Measurements from ENCODE around the gene GPR75. TPM values are rescaled to one million over a fixed set of nuclear protein-coding genes. Genes with fewer than 3 reads are reported as not detected.

GPR75 gene
- total RNA-seq, 4 donors from 2014 or later, result 0.29 to 6.3 (median 2.1) TPM; not detected in 1

DNA sequence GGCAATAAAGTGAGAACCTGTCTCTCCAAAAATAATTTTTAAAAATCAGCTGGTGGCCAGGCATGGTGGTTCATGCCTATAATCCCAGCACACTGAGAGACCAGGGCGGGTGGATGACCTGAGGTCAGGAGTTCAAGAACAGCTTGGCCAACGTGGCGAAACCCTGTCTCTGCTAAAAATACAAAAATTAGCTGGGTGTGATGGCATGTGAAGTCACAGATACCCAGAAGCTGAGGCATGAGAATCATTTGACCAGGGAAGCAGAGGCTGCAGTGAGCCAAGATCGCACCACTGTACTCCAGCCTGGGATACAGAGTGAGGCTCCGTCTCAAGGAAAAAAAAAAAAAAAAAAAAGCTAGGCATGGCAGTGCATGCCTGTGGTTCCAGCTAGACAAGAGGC, 7.4 kb upstream of the GPR75 start:
- TF ChIP-seq POLR2A (IDR thresholded peaks at IDR 0.05), result no peak
- TF ChIP-seq, protein P1, sequence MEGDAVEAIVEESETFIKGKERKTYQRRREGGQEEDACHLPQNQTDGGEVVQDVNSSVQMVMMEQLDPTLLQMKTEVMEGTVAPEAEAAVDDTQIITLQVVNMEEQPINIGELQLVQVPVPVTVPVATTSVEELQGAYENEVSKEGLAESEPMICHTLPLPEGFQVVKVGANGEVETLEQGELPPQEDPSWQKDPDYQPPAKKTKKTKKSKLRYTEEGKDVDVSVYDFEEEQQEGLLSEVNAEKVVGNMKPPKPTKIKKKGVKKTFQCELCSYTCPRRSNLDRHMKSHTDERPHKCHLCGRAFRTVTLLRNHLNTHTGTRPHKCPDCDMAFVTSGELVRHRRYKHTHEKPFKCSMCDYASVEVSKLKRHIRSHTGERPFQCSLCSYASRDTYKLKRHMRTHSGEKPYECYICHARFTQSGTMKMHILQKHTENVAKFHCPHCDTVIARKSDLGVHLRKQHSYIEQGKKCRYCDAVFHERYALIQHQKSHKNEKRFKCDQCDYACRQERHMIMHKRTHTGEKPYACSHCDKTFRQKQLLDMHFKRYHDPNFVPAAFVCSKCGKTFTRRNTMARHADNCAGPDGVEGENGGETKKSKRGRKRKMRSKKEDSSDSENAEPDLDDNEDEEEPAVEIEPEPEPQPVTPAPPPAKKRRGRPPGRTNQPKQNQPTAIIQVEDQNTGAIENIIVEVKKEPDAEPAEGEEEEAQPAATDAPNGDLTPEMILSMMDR (IDR thresholded peaks at IDR 0.05), result no peak
- Histone ChIP-seq H3K9me3 (no peaks in the 10 kb centered on the region), H3K27ac (no peak overlapping the region), H3K4me1 (no peaks in the 10 kb centered on the region), H3K27me3 (no peaks in the 10 kb centered on the region), H3K36me3 (no peaks in the 10 kb centered on the region), H3K4me3 (no peak overlapping the region)
- DNase-seq, result no peak
- intact Hi-C loops (cut with DNase I; ENCODE audit: low total_unique reads), result no loop called here

GRCh38 chr2:53865962-53866361, 6.2 kb upstream of the GPR75 start:
- H3K27ac ChIP-seq, result no peak overlapping the region
- no peak for DNase-seq
- no peaks in the 10 kb centered on the region for H3K36me3 ChIP-seq
- intact Hi-C loops (cut with DNase I; ENCODE audit: low total_unique reads), result no loop called here
- no peaks in the 10 kb centered on the region for H3K4me1 ChIP-seq
- TF ChIP-seq POLR2A (IDR thresholded peaks at IDR 0.05), result no peak
- no peak overlapping the region for H3K4me3 ChIP-seq
- H3K27me3 ChIP-seq, result no peaks in the 10 kb centered on the region
- no peaks in the 10 kb centered on the region for H3K9me3 ChIP-seq

- no peaks in the 10 kb centered on the region for H3K27me3 ChIP-seq
- H3K36me3 ChIP-seq, result no peaks in the 10 kb centered on the region
- no peak overlapping the region for H3K27ac ChIP-seq
- intact Hi-C loops (cut with DNase I; ENCODE audit: low total_unique reads), result no loop called here
- H3K9me3 ChIP-seq, result no peaks in the 10 kb centered on the region
- TF ChIP-seq, protein P1 (IDR thresholded peaks at IDR 0.05), result no peak
- no peak for TF ChIP-seq POLR2A (IDR thresholded peaks at IDR 0.05)
- no peak overlapping the region for H3K4me3 ChIP-seq
- DNase-seq, result no peak
- H3K4me1 ChIP-seq, result no peaks in the 10 kb centered on the region
These were observed 5.5 kb upstream of the GPR75 start for GRCh38 chr2:53865264-53865663.

- Histone ChIP-seq H3K4me1 (no peaks in the 10 kb centered on the region), H3K27me3 (no peaks in the 10 kb centered on the region), H3K27ac (no peak overlapping the region), H3K4me3 (no peak overlapping the region), H3K9me3 (no peaks in the 10 kb centered on the region), H3K36me3 (no peaks in the 10 kb centered on the region)
- DNase-seq, result no peak
- TF ChIP-seq, protein P1 (IDR thresholded peaks at IDR 0.05), result no peak
- no peak for TF ChIP-seq POLR2A (IDR thresholded peaks at IDR 0.05)
- intact Hi-C loops (cut with DNase I; ENCODE audit: low total_unique reads), result no loop called here
These were observed 3.9 kb upstream of the GPR75 start for GRCh38 chr2:53863538-53864227.

DNA sequence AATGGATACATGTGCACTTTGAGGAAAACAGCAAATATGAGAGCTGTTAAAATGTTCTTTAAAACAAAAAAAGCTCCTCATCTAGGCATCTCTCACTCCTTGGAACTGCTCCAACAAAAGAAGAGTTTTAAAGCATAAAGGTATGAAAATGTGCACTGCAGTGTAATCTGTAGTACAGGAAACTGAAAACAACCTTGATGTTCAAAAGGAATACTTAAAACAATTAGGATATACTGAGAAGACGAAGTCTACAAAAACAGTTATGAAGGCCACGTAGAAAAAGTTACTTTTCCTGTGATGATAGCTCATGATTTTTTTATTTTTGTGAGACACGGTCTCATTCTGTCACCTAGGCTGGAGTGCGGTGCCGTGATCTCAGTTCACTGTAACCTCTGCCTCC, 2.1 kb upstream of the GPR75 start:
- no peaks in the 10 kb centered on the region for H3K9me3 ChIP-seq
- no peak for TF ChIP-seq POLR2A (IDR thresholded peaks at IDR 0.05)
- TF ChIP-seq, protein P1 (IDR thresholded peaks at IDR 0.05), result no peak
- intact Hi-C loops (cut with DNase I; ENCODE audit: low total_unique reads), result no loop called here
- no peak overlapping the region for H3K27ac ChIP-seq
- no peak overlapping the region for H3K4me3 ChIP-seq
- no peak for DNase-seq
- no peaks in the 10 kb centered on the region for H3K4me1 ChIP-seq
- no peaks in the 10 kb centered on the region for H3K36me3 ChIP-seq
- no peaks in the 10 kb centered on the region for H3K27me3 ChIP-seq

DNA sequence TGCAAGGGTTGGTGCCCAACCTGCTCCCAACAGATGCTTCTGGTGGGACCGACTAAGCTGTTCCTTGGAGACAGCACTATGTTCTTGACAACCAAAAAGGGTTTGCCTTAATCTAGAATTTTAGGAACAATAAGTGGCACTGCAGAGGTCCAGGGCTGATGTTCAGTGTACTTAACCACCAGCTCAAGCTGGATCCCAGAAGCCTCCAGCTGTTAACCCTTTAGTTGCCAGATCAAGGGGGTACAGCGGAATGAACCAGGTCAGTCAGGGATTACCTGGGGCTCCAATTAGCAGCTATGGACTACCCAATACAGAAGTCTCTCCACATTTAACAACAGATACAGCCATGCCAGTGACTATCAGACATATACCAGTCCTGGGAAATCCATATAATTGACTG, 3.5 kb downstream of the GPR75 start:
- Histone ChIP-seq H3K27me3 (no peaks in the 10 kb centered on the region), H3K27ac (no peak overlapping the region), H3K4me3 (no peak overlapping the region), H3K4me1 (no peaks in the 10 kb centered on the region), H3K36me3 (no peaks in the 10 kb centered on the region), H3K9me3 (no peaks in the 10 kb centered on the region)
- TF ChIP-seq POLR2A (IDR thresholded peaks at IDR 0.05), result no peak
- TF ChIP-seq, protein P1 (IDR thresholded peaks at IDR 0.05), result no peak
- DNase-seq, result no peak
- intact Hi-C loops (cut with DNase I; ENCODE audit: low total_unique reads), result no loop called here

Data from uterus (tissue), 4 donors.